Astrocyte (in vitro differentiated cells and primary cell): Measurements from ENCODE around the gene ANLN. TPM values are rescaled to one million over a fixed set of nuclear protein-coding genes. Genes with fewer than 3 reads are reported as not detected.
"Not testable (repeated sequence)": the region's sequence is repeated elsewhere in the genome, so short reads cannot be mapped to it uniquely, and the experiment has no call there.

Experiments used
- DNase-seq: peaks from one replicate; pipeline ENCODE4 v3.0.0-alpha.2; 2010; ENCODE audit warnings: low read depth
- FAIRE-seq: peaks from 2 replicates; lab custom pipeline; 2011; peaks lifted over from hg19 to GRCh38; lab: Jason Lieb, UNC
- H2AFZ ChIP-seq: 2 replicates; pipeline ENCODE4 v1.6.0; 2012; ENCODE audit warnings: low read depth, low read length, inconsistent platforms
- H3K27ac ChIP-seq: 2 replicates; pipeline ENCODE4 v1.5.1; 2011; ENCODE audit warnings: low read depth, low read length, inconsistent platforms
- H3K27me3 ChIP-seq: 2 replicates; pipeline ENCODE4 v1.6.0; 2011; ENCODE audit warnings: low read length, inconsistent platforms; ENCODE audit not compliant: insufficient read depth
- H3K36me3 ChIP-seq: 2 replicates; pipeline ENCODE4 v1.5.1; 2011; ENCODE audit warnings: low read length, inconsistent platforms; ENCODE audit not compliant: insufficient read depth
- H3K4me1 ChIP-seq: 2 replicates; pipeline ENCODE4 v1.5.1; 2011; ENCODE audit warnings: low read length, inconsistent platforms; ENCODE audit not compliant: insufficient read depth
- H3K4me2 ChIP-seq: 2 replicates; pipeline ENCODE4 v1.6.0; 2012; ENCODE audit warnings: low read length, inconsistent platforms
- H3K4me3 ChIP-seq: 2 replicates; pipeline ENCODE4 v1.5.1; 2011; ENCODE audit warnings: low read depth, mild to moderate bottlenecking, low read length, inconsistent platforms; ENCODE audit not compliant: insufficient read depth
- H3K79me2 ChIP-seq: 2 replicates; pipeline ENCODE4 v1.6.0; 2012; ENCODE audit warnings: mild to moderate bottlenecking, low read length, inconsistent platforms; ENCODE audit not compliant: insufficient read depth
- H3K9ac ChIP-seq: 2 replicates; pipeline ENCODE4 v1.6.0; 2012; ENCODE audit warnings: mild to moderate bottlenecking, low read length, inconsistent platforms
- H3K9me3 ChIP-seq: 2 replicates; pipeline ENCODE4 v1.5.1; 2012; ENCODE audit warnings: low read depth, mild to moderate bottlenecking, low read length, inconsistent platforms; ENCODE audit not compliant: insufficient read depth
- H4K20me1 ChIP-seq: 2 replicates; pipeline ENCODE4 v1.6.0; 2012; ENCODE audit warnings: low read length, inconsistent platforms; ENCODE audit not compliant: insufficient read depth
- H3K27ac Mint-ChIP-seq: one replicate; pipeline ENCODE4 v1.8.0; 2021; ENCODE audit warnings: mild to moderate bottlenecking, mixed read lengths; ENCODE audit not compliant: unreplicated experiment
- H3K27me3 Mint-ChIP-seq: one replicate; pipeline ENCODE4 v1.8.0; 2021; ENCODE audit warnings: low read depth, mixed read lengths; ENCODE audit not compliant: unreplicated experiment
- H3K36me3 Mint-ChIP-seq: one replicate; pipeline ENCODE4 v1.8.0; 2021; ENCODE audit warnings: low read depth, mixed read lengths; ENCODE audit not compliant: unreplicated experiment
- H3K4me1 Mint-ChIP-seq: one replicate; pipeline ENCODE4 v1.8.0; 2021; ENCODE audit warnings: low read depth, mixed read lengths; ENCODE audit not compliant: unreplicated experiment
- H3K4me3 Mint-ChIP-seq: one replicate; pipeline ENCODE4 v1.8.0; 2021; ENCODE audit warnings: mild to moderate bottlenecking, moderate library complexity, mixed read lengths; ENCODE audit not compliant: unreplicated experiment
- H3K9me3 Mint-ChIP-seq: one replicate; pipeline ENCODE4 v1.8.0; 2021; ENCODE audit warnings: mild to moderate bottlenecking, mixed read lengths; ENCODE audit not compliant: unreplicated experiment
- EZH2 ChIP-seq: IDR thresholded peaks from 2 replicates; pipeline ENCODE4 v1.6.1; 2012; ENCODE audit warnings: mild to moderate bottlenecking, low read length, inconsistent platforms; ENCODE audit not compliant: insufficient read depth
- total RNA-seq: library from RNA; stranded (reverse); gene quantifications from 2 replicates; pipeline ENCODE4 v1.2.1, GENCODE V29; 2021
- TF ChIP-seq, protein P1 (sequence below): IDR thresholded peaks from 2 replicates; pipeline ENCODE4 v1.5.1; 2011; ENCODE audit warnings: low read depth, mild to moderate bottlenecking, inconsistent platforms, low read length, moderate library complexity; ENCODE audit not compliant: insufficient read depth

The ANLN gene
- total RNA-seq, 1 donor from 2014 or later, result 20.4 TPM

DNA sequence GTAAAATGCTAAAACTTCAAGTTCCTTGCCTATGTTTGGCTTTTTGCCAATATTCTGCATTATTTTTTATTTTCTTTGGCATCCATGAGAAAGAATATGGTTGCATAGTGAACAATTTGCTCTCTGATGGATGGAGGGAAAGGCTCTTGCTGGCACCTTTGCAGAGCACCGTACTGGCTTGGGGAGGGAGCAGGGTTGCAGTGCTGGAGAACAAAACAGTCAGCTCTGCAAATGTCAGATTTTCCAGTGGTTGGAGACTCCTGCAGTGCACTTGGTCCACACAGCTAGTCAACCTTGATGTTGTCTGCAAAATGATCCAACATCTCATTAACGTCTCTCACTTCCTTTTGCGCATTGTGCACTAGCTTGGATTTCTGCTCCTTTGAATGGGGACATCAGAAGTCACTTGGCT, 100.8 kb downstream of the ANLN start:
- no peak overlapping the region for H3K27ac ChIP-seq
- FAIRE-seq (no peak), DNase-seq (peak; percentile 39)
- H3K79me2 ChIP-seq, result no peaks in the 10 kb centered on the region
- Mint-ChIP-seq H3K4me1 (peaks cover 6% of the 10 kb centered on the region), H3K27ac (no peak overlapping the region), H3K27me3 (no peaks in the 10 kb centered on the region), H3K36me3 (no peaks in the 10 kb centered on the region), H3K4me3 (no peak overlapping the region), H3K9me3 (peaks cover 3% of the 10 kb centered on the region)
- no peak overlapping the region for H2AFZ ChIP-seq
- no peaks in the 10 kb centered on the region for H4K20me1 ChIP-seq
- no peaks in the 10 kb centered on the region for H3K4me1 ChIP-seq
- H3K27me3 ChIP-seq, result no peaks in the 10 kb centered on the region
- H3K9ac ChIP-seq, result no peak overlapping the region
- TF ChIP-seq, protein P1, sequence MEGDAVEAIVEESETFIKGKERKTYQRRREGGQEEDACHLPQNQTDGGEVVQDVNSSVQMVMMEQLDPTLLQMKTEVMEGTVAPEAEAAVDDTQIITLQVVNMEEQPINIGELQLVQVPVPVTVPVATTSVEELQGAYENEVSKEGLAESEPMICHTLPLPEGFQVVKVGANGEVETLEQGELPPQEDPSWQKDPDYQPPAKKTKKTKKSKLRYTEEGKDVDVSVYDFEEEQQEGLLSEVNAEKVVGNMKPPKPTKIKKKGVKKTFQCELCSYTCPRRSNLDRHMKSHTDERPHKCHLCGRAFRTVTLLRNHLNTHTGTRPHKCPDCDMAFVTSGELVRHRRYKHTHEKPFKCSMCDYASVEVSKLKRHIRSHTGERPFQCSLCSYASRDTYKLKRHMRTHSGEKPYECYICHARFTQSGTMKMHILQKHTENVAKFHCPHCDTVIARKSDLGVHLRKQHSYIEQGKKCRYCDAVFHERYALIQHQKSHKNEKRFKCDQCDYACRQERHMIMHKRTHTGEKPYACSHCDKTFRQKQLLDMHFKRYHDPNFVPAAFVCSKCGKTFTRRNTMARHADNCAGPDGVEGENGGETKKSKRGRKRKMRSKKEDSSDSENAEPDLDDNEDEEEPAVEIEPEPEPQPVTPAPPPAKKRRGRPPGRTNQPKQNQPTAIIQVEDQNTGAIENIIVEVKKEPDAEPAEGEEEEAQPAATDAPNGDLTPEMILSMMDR, result no peak
- TF ChIP-seq EZH2, result no peak
- no peak overlapping the region for H3K4me2 ChIP-seq
- H3K9me3 ChIP-seq, result no peaks in the 10 kb centered on the region
- H3K4me3 ChIP-seq, result no peak overlapping the region
- no peaks in the 10 kb centered on the region for H3K36me3 ChIP-seq

DNA sequence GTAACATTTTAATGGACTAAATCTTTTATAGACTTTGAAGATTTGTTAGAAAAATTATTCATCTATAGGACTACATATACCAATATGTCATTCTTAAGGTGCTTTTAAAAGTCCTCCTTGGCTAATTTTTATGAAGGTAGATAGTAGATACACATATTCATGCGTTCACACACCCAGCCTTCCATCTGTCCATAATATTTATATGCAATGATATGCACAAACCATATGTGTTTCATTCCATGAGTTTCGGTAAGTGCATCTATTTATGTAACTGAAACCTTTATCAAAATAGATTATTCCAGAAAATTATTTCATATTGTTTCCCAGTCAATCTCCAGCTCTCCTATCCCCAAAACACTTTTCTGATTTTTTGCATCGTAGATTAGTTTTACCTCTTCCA, 101.7 kb downstream of the ANLN start:
- no peaks in the 10 kb centered on the region for H3K36me3 ChIP-seq
- DNase-seq, result no peak

DNA sequence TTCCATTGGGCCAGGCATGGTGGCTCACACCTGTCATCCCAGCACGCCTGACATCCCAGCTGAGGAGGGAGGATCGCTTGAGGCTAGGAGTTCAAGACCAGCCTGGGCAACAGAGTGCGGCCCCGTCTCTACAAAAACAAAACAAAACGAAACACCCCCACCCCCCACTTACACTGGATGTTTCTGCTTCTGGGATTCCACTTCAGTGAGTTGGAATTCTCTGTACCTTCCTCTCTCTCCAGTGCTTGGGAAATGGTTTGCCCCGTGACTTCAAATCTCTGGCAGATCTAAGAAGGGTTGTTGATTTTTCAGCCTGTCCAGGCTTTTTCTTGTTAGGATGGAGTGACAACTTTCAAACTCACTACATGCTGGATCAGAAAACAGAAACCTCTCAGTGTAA, 106.9 kb downstream of the ANLN start:
- Mint-ChIP-seq H3K9me3 (peaks cover 3% of the 10 kb centered on the region), H3K27ac (peak overlapping the region; percentile 77), H3K4me3 (no peak overlapping the region), H3K27me3 (peaks cover 4% of the 10 kb centered on the region), H3K4me1 (peaks cover 20% of the 10 kb centered on the region), H3K36me3 (no peaks in the 10 kb centered on the region)
- Histone ChIP-seq H3K27me3 (no peaks in the 10 kb centered on the region), H3K36me3 (no peaks in the 10 kb centered on the region), H3K9ac (no peak overlapping the region), H3K4me3 (no peak overlapping the region), H3K9me3 (no peaks in the 10 kb centered on the region), H3K27ac (no peak overlapping the region), H3K79me2 (no peaks in the 10 kb centered on the region), H3K4me2 (no peak overlapping the region), H3K4me1 (no peaks in the 10 kb centered on the region), H2AFZ (no peak overlapping the region), H4K20me1 (no peaks in the 10 kb centered on the region)
- TF ChIP-seq, protein P1, result no peak
- TF ChIP-seq EZH2, result no peak
- DNase-seq (peak; percentile 27), FAIRE-seq (no peak)

More for the DNA sequence above, 101.7 kb downstream of the ANLN start:
- Mint-ChIP-seq H3K9me3 (peaks cover 3% of the 10 kb centered on the region), H3K4me3 (no peak overlapping the region), H3K27me3 (no peaks in the 10 kb centered on the region), H3K27ac (no peak overlapping the region), H3K4me1 (peaks cover 7% of the 10 kb centered on the region), H3K36me3 (no peaks in the 10 kb centered on the region)
- Histone ChIP-seq H3K4me1 (no peaks in the 10 kb centered on the region), H3K27me3 (no peaks in the 10 kb centered on the region), H3K9ac (no peak overlapping the region), H4K20me1 (no peaks in the 10 kb centered on the region), H2AFZ (no peak overlapping the region), H3K4me3 (no peak overlapping the region), H3K4me2 (no peak overlapping the region), H3K9me3 (no peaks in the 10 kb centered on the region), H3K27ac (no peak overlapping the region), H3K79me2 (no peaks in the 10 kb centered on the region)
- FAIRE-seq, result no peak
- TF ChIP-seq EZH2, result no peak
- TF ChIP-seq, protein P1, result no peak

DNA sequence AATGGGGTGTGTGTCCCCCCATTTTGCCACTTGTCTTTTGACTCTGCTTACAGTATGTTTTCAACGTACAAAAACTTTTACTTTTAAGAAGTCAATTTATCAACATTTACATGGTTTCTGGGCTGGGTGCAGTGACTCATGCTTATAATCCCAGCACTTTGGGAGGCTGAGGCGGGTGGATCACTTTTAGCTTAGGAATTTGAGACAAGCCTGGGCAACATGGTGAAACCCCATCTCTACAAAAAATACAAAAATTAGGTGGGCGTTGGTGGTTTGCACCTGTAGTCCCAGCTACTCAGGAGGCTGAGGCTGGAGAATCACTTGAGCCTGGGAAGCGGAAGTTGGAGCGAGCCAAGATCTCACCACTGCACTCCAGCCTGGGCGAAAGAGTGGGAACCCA, 107.5 kb downstream of the ANLN start:
- H3K4me1 ChIP-seq, H2AFZ ChIP-seq, H3K36me3 Mint-ChIP-seq, H3K9me3 Mint-ChIP-seq, H3K4me2 ChIP-seq, H3K27me3 Mint-ChIP-seq, H3K79me2 ChIP-seq, H3K4me3 ChIP-seq, FAIRE-seq, H3K4me3 Mint-ChIP-seq, H3K9ac ChIP-seq, H3K27me3 ChIP-seq, H4K20me1 ChIP-seq, H3K9me3 ChIP-seq, H3K36me3 ChIP-seq, H3K27ac ChIP-seq: not testable (repeated sequence)
- peak overlapping the region; percentile 77 for H3K27ac Mint-ChIP-seq
- peak; percentile 23 for DNase-seq
- peaks cover 20% of the 10 kb centered on the region for H3K4me1 Mint-ChIP-seq
